ENCODE measurements around the gene NSRP1. TPM values are rescaled to one million over a fixed set of nuclear protein-coding genes. Genes with fewer than 3 reads are reported as not detected.

NSRP1 gene
- total RNA-seq, 1 donor from 2014 or later = 37.1 TPM

Small RNA genes lying within 50 kb of the gene (microRNA-seq; reads per million reads assigned to microRNA genes)
- gene MIR423 (ENCODE audit: borderline number of aligned reads) = not detected

Other genes with a start within 250 kb of the NSRP1 start
- 39.1 TPM for gene SSH2, start 186.6 kb upstream of the NSRP1 start, total RNA-seq
- gene EFCAB5, start 175.2 kb upstream of the NSRP1 start, total RNA-seq = not detected
- gene SLC6A4, start 118.9 kb downstream of the NSRP1 start, total RNA-seq = not detected
- gene BLMH, start 175.1 kb downstream of the NSRP1 start, total RNA-seq = 26.8 TPM
- gene TMIGD1, start 217.2 kb downstream of the NSRP1 start, total RNA-seq = not detected

Data from mesenteric fat pad (tissue), 1 donor.